ENCODE measurements around the gene NDUFC1. TPM values are rescaled to one million over a fixed set of nuclear protein-coding genes. Genes with fewer than 3 reads are reported as not detected.

Gene NDUFC1
- total and polyA plus RNA-seq, 2 donors (not counting 3 experiments of a cell fraction or from before 2014, with no cell fraction given): 65.2 to 78.1 TPM

DNA sequence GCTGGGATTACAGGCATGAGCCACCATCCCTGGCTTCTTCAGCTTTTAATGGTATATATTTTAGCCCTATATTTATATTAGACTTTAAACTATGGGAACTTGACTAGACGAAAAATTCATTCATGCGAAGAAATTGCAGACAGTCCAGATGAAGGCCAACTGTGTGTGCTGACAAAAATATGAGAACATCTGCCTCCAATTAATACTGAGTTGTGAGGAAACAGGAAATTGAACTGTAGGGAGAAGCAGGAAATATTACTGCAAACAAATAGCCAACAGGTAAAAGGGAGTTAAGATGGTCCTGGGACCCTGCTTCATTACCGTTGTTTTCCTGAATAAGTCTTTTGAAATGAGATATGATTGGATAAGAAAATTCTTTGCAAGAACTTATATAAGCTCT is 48.6 kb downstream of the NDUFC1 start:
- TF ChIP-seq MYC (IDR thresholded peaks at IDR 0.05; ENCODE audit: low read depth, low read length) (no peak), POLR2AphosphoS5 (IDR thresholded peaks at IDR 0.05; ENCODE audit: insufficient read depth, low read depth, low read length) (no peak), EZH2 (IDR thresholded peaks at IDR 0.05; ENCODE audit: borderline replicate concordance, low read depth, low read length, severe bottlenecking) (no peak), JUN (IDR thresholded peaks at IDR 0.05; ENCODE audit: borderline replicate concordance, insufficient read depth, insufficient read length, low read depth) (no peak), POLR2A (IDR thresholded peaks at IDR 0.05; ENCODE audit: low read depth, low read length) (no peak), GATA2 (IDR thresholded peaks at IDR 0.05; ENCODE audit: insufficient read depth, insufficient read length, low read depth, low read length) (no peak), FOS (IDR thresholded peaks at IDR 0.05; ENCODE audit: borderline replicate concordance, insufficient read depth, low read length) (no peak)
- TF ChIP-seq, protein P1, sequence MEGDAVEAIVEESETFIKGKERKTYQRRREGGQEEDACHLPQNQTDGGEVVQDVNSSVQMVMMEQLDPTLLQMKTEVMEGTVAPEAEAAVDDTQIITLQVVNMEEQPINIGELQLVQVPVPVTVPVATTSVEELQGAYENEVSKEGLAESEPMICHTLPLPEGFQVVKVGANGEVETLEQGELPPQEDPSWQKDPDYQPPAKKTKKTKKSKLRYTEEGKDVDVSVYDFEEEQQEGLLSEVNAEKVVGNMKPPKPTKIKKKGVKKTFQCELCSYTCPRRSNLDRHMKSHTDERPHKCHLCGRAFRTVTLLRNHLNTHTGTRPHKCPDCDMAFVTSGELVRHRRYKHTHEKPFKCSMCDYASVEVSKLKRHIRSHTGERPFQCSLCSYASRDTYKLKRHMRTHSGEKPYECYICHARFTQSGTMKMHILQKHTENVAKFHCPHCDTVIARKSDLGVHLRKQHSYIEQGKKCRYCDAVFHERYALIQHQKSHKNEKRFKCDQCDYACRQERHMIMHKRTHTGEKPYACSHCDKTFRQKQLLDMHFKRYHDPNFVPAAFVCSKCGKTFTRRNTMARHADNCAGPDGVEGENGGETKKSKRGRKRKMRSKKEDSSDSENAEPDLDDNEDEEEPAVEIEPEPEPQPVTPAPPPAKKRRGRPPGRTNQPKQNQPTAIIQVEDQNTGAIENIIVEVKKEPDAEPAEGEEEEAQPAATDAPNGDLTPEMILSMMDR (IDR thresholded peaks at IDR 0.05; ENCODE audit: extremely low read depth in 1 of 2, insufficient read depth in 1 of 2, low read depth in 1 of 2, low read length in 2 of 2): no peak
- TF ChIP-seq, protein P2, sequence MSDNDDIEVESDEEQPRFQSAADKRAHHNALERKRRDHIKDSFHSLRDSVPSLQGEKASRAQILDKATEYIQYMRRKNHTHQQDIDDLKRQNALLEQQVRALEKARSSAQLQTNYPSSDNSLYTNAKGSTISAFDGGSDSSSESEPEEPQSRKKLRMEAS (IDR thresholded peaks at IDR 0.05; ENCODE audit: insufficient read depth, insufficient read length): no peak
- POLR2A ChIA-PET: no interaction called here
- no peaks in the 10 kb centered on the region for H3K36me3 ChIP-seq (ENCODE audit: control insufficient read depth in 2 of 2, extremely low read depth in 1 of 2, insufficient read depth in 2 of 2, low read length in 2 of 2)
- no peaks in the 10 kb centered on the region for H3K9me3 ChIP-seq (replicated peaks; ENCODE audit: control insufficient read depth, insufficient read depth, low read length)
- DNase-seq (ENCODE audit: low read depth, low spot score): no peak
- no peak for FAIRE-seq
- H3K79me2 ChIP-seq (ENCODE audit: control insufficient read depth, insufficient read depth, low read length): no peaks in the 10 kb centered on the region
- H3K27me3 ChIP-seq (ENCODE audit: control insufficient read depth in 2 of 2, insufficient read depth in 2 of 2, low read length in 2 of 2): no peaks in the 10 kb centered on the region
- H3K9me1 ChIP-seq (replicated peaks; ENCODE audit: control insufficient read depth, extremely low read depth, insufficient read depth, low read length): peaks cover 2% of the 10 kb centered on the region
- dilution Hi-C loops (cut with MboI; ENCODE audit: extremely low pct_ligation_motif_present, low sequenced_read_pairs) (no loop called here), intact Hi-C loops (cut with micrococcal nuclease) (no loop called here)
- H3K4me3 ChIP-seq (replicated peaks in 1 of 3; ENCODE audit: insufficient read depth in 1 of 3, low read depth in 1 of 3, low read length in 3 of 3): no peak overlapping the region
- BruUV-seq (replicated peaks): no TSS peak
- H3K9ac ChIP-seq (replicated peaks; ENCODE audit: extremely low read depth, insufficient read depth, low read length): no peak overlapping the region
- CTCF ChIA-PET: interaction anchor here (0.9 to 1.6 kb wide), 6 partner anchors 8 to 223 kb away, joined by 3 to 6 read pairs (median 5); no protein-coding TSS in a partner anchor
- H2AFZ ChIP-seq (ENCODE audit: low read depth, low read length): no peak overlapping the region
- H3K4me2 ChIP-seq (ENCODE audit: insufficient read depth, low read length): no peak overlapping the region
- H3K4me1 ChIP-seq (ENCODE audit: control insufficient read depth, extremely low read depth, insufficient read depth, low read length): no peaks in the 10 kb centered on the region
- H4K20me1 ChIP-seq (replicated peaks; ENCODE audit: control insufficient read depth, extremely low read depth, insufficient read depth, low read length): no peaks in the 10 kb centered on the region
- no peak overlapping the region for H3K27ac ChIP-seq (ENCODE audit: insufficient read depth, low read depth, low read length)
